DMS153 treated with DMSO at 0.1 percent for 48 hours (cell line): ENCODE results near the gene GGTA1.

Source experiments
- DNase-seq: peaks from one replicate; lab custom pipeline; 2025; ENCODE audit not compliant: unreplicated experiment; lab: John Stamatoyannopoulos, UW

Gene GGTA1

GRCh38 chr9:121405899-121406298 is 93.7 kb downstream of the GGTA1 start:
- DNase-seq: no peak
